GM23338 (cell line): ENCODE measurements around the gene RSRC1. TPM values are rescaled to one million over a fixed set of nuclear protein-coding genes. Genes with fewer than 3 reads are reported as not detected.

Source experiments
- ATAC-seq: fragments of 200-7000 bp; cut with Tn5 transposase; 3 replicates; pipeline ENCODE4 v1.9.1; 2020
- DNase-seq: peaks from one replicate; pipeline ENCODE4 v3.0.0-alpha.2; 2015; ENCODE audit warnings: low spot score
- H2AFZ ChIP-seq: fragments of 200-600 bp; sonication (generic); 2 replicates; pipeline ENCODE4 v1.8.0; 2016; ENCODE audit warnings: antibody characterized with exemption, mild to moderate bottlenecking, moderate library complexity
- H3F3A ChIP-seq: fragments of 200-600 bp; sonication (generic); replicated peaks from 2 replicates; pipeline ENCODE4 v1.8.0; 2017; ENCODE audit warnings: antibody characterized with exemption, mixed run types, low read depth
- H3K27ac ChIP-seq: fragments of 200-600 bp; sonication (generic); 2 replicates; pipeline ENCODE4 v1.6.1; 2016; ENCODE audit warnings: low read depth
- H3K27me3 ChIP-seq: fragments of 200-600 bp; sonication (generic); 2 replicates; pipeline ENCODE4 v1.8.0; 2016; ENCODE audit warnings: mild to moderate bottlenecking, mixed run types, moderate library complexity; ENCODE audit not compliant: insufficient read depth
- H3K36me3 ChIP-seq: fragments of 200-600 bp; sonication (generic); 2 replicates; pipeline ENCODE4 v1.8.0; 2016; ENCODE audit warnings: mild to moderate bottlenecking; ENCODE audit not compliant: insufficient read depth
- H3K4me1 ChIP-seq: fragments of 200-600 bp; sonication (generic); 2 replicates; pipeline ENCODE4 v1.8.0; 2016; ENCODE audit warnings: mild to moderate bottlenecking, moderate library complexity; ENCODE audit not compliant: insufficient read depth
- H3K4me2 ChIP-seq: fragments of 200-600 bp; sonication (generic); 2 replicates; pipeline ENCODE4 v1.7.1; 2017; ENCODE audit warnings: mixed run types
- H3K4me3 ChIP-seq: fragments of 200-600 bp; sonication (generic); 2 replicates; pipeline ENCODE4 v1.6.1; 2016; ENCODE audit warnings: mixed run types
- H3K79me2 ChIP-seq: fragments of 200-600 bp; sonication (generic); replicated peaks from 2 replicates; pipeline ENCODE4 v1.8.0; 2017; ENCODE audit warnings: mild to moderate bottlenecking; ENCODE audit not compliant: insufficient read depth
- H3K9me2 ChIP-seq: fragments of 200-600 bp; sonication (generic); 2 replicates; pipeline ENCODE4 v1.8.0; 2017; ENCODE audit not compliant: insufficient read depth
- H4K20me1 ChIP-seq: fragments of 200-600 bp; sonication (generic); replicated peaks from 2 replicates; pipeline ENCODE4 v1.8.0; 2017; ENCODE audit warnings: mild to moderate bottlenecking; ENCODE audit not compliant: insufficient read depth
- H3K27ac Mint-ChIP-seq: 2 replicates; pipeline ENCODE4 v1.8.0; 2020; ENCODE audit warnings: inconsistent platforms, mild to moderate bottlenecking, moderate library complexity, mixed read lengths
- H3K27me3 Mint-ChIP-seq: 3 replicates; pipeline ENCODE4 v1.8.0; 2022; ENCODE audit warnings: low read depth, mild to moderate bottlenecking, moderate library complexity, mixed read lengths, inconsistent platforms; ENCODE audit not compliant: insufficient read depth, poor library complexity
- H3K36me3 Mint-ChIP-seq: 3 replicates; pipeline ENCODE4 v1.8.0; 2021; ENCODE audit warnings: low read depth, mild to moderate bottlenecking, inconsistent platforms, moderate library complexity, mixed read lengths
- H3K4me1 Mint-ChIP-seq: 3 replicates; pipeline ENCODE4 v1.8.0; 2020; ENCODE audit warnings: mild to moderate bottlenecking, inconsistent platforms, mixed read lengths
- H3K4me3 Mint-ChIP-seq: 3 replicates; pipeline ENCODE4 v1.8.0; 2021; ENCODE audit warnings: moderate library complexity, mild to moderate bottlenecking, inconsistent platforms, mixed read lengths
- H3K9me3 Mint-ChIP-seq: 3 replicates; pipeline ENCODE4 v1.8.0; 2020; ENCODE audit warnings: moderate library complexity, mild to moderate bottlenecking, inconsistent platforms, mixed read lengths
- CTCF ChIP-seq, 2 experiments: fragments of 200-600 bp in 1 of 2; sonication (generic) in 1 of 2; conservative IDR thresholded peaks; 2 replicates each; pipeline versions ENCODE4 v1.5.1 to v1.6.1; 2016 to 2017; ENCODE audit warnings: antibody characterized with exemption in 2 of 2, low read depth in 2 of 2, mild to moderate bottlenecking in 2 of 2, moderate library complexity in 1 of 2
- EZH2phosphoT487 ChIP-seq: fragments of 200-600 bp; sonication (generic); IDR thresholded peaks from one replicate; pipeline ENCODE4 v1.8.1; 2018; ENCODE audit warnings: antibody characterized with exemption; ENCODE audit not compliant: unreplicated experiment
- JUNB ChIP-seq: IDR thresholded peaks from one replicate; pipeline ENCODE4 v1.6.1; 2016; ENCODE audit warnings: antibody characterized with exemption; ENCODE audit not compliant: unreplicated experiment
- NANOG ChIP-seq: IDR thresholded peaks from 2 replicates; pipeline ENCODE4 v1.6.1; 2016; ENCODE audit warnings: antibody characterized with exemption, borderline replicate concordance
- POLR2AphosphoS5 ChIP-seq: IDR thresholded peaks from 2 replicates; pipeline ENCODE4 v1.6.1; 2016; ENCODE audit warnings: antibody characterized with exemption, low read depth
- STAT1 ChIP-seq: IDR thresholded peaks from one replicate; pipeline ENCODE4 v1.6.1; 2016; ENCODE audit warnings: antibody characterized with exemption; ENCODE audit not compliant: unreplicated experiment
- ZNF331 ChIP-seq: fragments of 250-450 bp; sonication (Bioruptor Pico); IDR thresholded peaks from 2 replicates; pipeline ENCODE4 v1.5.0; 2020; ENCODE audit warnings: low read depth, mild to moderate bottlenecking, moderate library complexity
- polyA plus RNA-seq: library from polyadenylated mRNA; unstranded; fragments of >200 nt; fragmentation: Nextera tagmentation; extraction: Ambion mirVana; gene quantifications from 2 replicates; pipeline ENCODE4 v1.2.1, GENCODE V29; 2016
- total RNA-seq: library from RNA; depleted of rRNA; stranded (reverse); fragments of >200 nt; shearing (Covaris generic); gene quantifications from 2 replicates; pipeline ENCODE4 v1.2.3, GENCODE V29; 2014
- TF ChIP-seq, protein P1 (sequence below): IDR thresholded peaks from one replicate; pipeline ENCODE4 v1.6.1; 2018; ENCODE audit warnings: antibody characterized with exemption; ENCODE audit not compliant: unreplicated experiment

Gene RSRC1
- total and polyA plus RNA-seq, 2 experiments from 2014 or later: 32.5 to 76.8 TPM

DNA sequence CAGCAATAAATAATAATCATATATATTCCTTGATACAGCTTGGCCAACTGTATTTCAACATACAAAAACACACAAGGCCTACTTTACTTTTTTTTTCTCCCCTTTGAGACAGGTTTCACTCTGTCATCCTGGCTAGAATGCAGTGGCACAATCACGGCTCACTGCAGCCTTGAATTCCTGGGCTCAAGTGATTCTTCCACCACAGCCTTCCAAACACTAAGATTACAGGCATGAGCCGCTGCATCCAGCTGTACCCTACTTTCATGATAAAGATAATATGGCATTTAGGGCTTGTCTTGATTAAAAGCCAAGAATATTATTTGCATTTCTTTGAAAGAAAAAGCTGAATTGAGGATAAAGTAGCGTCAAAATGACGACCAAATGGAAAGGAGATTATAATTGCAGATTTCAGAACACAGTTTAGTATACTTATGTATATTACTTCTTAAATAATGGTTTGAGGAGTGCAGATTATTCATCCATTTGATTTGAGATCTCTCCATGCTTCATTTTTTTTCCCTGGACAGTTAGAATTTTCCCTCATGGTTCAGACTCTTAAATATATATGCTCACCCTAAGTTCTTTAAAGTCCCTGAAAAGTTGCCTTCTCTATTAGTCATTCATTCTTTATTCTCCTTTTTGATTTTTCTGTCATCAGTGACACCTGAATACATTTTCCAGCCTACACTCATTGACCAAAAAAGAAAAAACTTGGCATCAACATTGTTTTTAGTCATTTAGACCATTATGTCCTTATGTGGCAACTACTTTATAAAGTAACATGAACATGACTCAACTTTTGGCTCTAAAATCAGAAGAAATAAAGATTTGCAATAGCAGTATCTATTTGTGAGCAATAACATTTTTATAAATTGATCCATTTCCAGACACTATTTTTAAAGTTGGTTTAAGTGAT lies 412.6 kb downstream of the RSRC1 start:
- ATAC-seq (no peak), DNase-seq (peak; percentile 10)
- Histone ChIP-seq H4K20me1 (no peaks in the 10 kb centered on the region), H3K4me2 (no peak overlapping the region), H3K36me3 (no peaks in the 10 kb centered on the region), H2AFZ (no peak overlapping the region), H3K9me2 (no peaks in the 10 kb centered on the region; the same call in 1 of the 2 replicates), H3K79me2 (no peaks in the 10 kb centered on the region), H3K27me3 (no peaks in the 10 kb centered on the region), H3K4me1 (0 out of 2 replicates have a peak, but pooled peaks cover 7% of the 10 kb centered on the region), H3F3A (no peaks in the 10 kb centered on the region), H3K27ac (no peak overlapping the region), H3K4me3 (no peak overlapping the region)
- Mint-ChIP-seq H3K27me3 (no peaks in the 10 kb centered on the region), H3K4me1 (no peaks in the 10 kb centered on the region; the same call in 1 of the 3 replicates), H3K9me3 (peaks cover 9% of the 10 kb centered on the region), H3K36me3 (peaks cover 3% of the 10 kb centered on the region; the same call in 1 of the 3 replicates), H3K27ac (no peak overlapping the region), H3K4me3 (no peak overlapping the region)
- TF ChIP-seq JUNB (no peak), ZNF331 (CRISPR knock-in tag) (no peak), POLR2AphosphoS5 (no peak), CTCF (conservative IDR thresholded peaks at IDR 0.05; ENCODE audit: low read depth in 2 of 2) (no peak)

GRCh38 chr3:158528076-158528674 lies 418.3 kb downstream of the RSRC1 start:
- no peaks in the 10 kb centered on the region for H3K9me3 Mint-ChIP-seq
- no peaks in the 10 kb centered on the region for H3F3A ChIP-seq
- H3K27ac ChIP-seq: no peak overlapping the region
- H3K36me3 Mint-ChIP-seq: no peaks in the 10 kb centered on the region
- no peaks in the 10 kb centered on the region for H3K27me3 Mint-ChIP-seq
- ATAC-seq (no peak), DNase-seq (no peak)
- H3K27ac Mint-ChIP-seq: no peak overlapping the region
- no peaks in the 10 kb centered on the region for H3K36me3 ChIP-seq
- H3K4me1 ChIP-seq: no peaks in the 10 kb centered on the region
- H3K9me2 ChIP-seq: no peaks in the 10 kb centered on the region
- no peak overlapping the region for H3K4me2 ChIP-seq
- peaks cover 3% of the 10 kb centered on the region; the same call in 2 of the 3 replicates for H3K4me1 Mint-ChIP-seq
- no peak overlapping the region for H3K4me3 Mint-ChIP-seq
- H4K20me1 ChIP-seq: no peaks in the 10 kb centered on the region
- no peaks in the 10 kb centered on the region for H3K27me3 ChIP-seq
- H3K4me3 ChIP-seq: no peak overlapping the region
- no peak overlapping the region for H2AFZ ChIP-seq
- no peaks in the 10 kb centered on the region for H3K79me2 ChIP-seq
- TF ChIP-seq STAT1: no peak
- TF ChIP-seq EZH2phosphoT487: no peak
- TF ChIP-seq, protein P1, sequence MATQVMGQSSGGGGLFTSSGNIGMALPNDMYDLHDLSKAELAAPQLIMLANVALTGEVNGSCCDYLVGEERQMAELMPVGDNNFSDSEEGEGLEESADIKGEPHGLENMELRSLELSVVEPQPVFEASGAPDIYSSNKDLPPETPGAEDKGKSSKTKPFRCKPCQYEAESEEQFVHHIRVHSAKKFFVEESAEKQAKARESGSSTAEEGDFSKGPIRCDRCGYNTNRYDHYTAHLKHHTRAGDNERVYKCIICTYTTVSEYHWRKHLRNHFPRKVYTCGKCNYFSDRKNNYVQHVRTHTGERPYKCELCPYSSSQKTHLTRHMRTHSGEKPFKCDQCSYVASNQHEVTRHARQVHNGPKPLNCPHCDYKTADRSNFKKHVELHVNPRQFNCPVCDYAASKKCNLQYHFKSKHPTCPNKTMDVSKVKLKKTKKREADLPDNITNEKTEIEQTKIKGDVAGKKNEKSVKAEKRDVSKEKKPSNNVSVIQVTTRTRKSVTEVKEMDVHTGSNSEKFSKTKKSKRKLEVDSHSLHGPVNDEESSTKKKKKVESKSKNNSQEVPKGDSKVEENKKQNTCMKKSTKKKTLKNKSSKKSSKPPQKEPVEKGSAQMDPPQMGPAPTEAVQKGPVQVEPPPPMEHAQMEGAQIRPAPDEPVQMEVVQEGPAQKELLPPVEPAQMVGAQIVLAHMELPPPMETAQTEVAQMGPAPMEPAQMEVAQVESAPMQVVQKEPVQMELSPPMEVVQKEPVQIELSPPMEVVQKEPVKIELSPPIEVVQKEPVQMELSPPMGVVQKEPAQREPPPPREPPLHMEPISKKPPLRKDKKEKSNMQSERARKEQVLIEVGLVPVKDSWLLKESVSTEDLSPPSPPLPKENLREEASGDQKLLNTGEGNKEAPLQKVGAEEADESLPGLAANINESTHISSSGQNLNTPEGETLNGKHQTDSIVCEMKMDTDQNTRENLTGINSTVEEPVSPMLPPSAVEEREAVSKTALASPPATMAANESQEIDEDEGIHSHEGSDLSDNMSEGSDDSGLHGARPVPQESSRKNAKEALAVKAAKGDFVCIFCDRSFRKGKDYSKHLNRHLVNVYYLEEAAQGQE: no peak
- TF ChIP-seq NANOG: no peak
